Measurements from ENCODE around the gene MACROD2. TPM values are rescaled to one million over a fixed set of nuclear protein-coding genes. Genes with fewer than 3 reads are reported as not detected.

Gene MACROD2
- total RNA-seq, 1 experiment from 2014 or later = 1.4 TPM

- Histone ChIP-seq H3K9me3 (ENCODE audit: low read depth, low read length, poor library complexity, severe bottlenecking) (peaks cover 14% of the 10 kb centered on the region), H3K27me3 (replicated peaks; ENCODE audit: insufficient read depth, low read depth, low read length, poor library complexity) (no peaks in the 10 kb centered on the region), H3K27ac (ENCODE audit: low read depth, low read length, poor library complexity, severe bottlenecking) (no peak overlapping the region), H3K36me3 (ENCODE audit: insufficient read depth, low read length, poor library complexity, severe bottlenecking) (no peaks in the 10 kb centered on the region), H3K4me3 (ENCODE audit: low read depth, low read length, poor library complexity, severe bottlenecking) (no peak overlapping the region), H3K4me1 (ENCODE audit: insufficient read depth, low read length, poor library complexity, severe bottlenecking) (no peaks in the 10 kb centered on the region)
- POLR2A ChIA-PET (ENCODE audit: low non-redundant PET) = no interaction called here
- BruUV-seq (replicated peaks) = no TSS peak
- DNase-seq (ENCODE audit: low spot score) = no peak
- intact Hi-C loops (cut with micrococcal nuclease; ENCODE audit: unreplicated experiment) = no loop called here
- no peak for TF ChIP-seq EZH2 (IDR thresholded peaks at IDR 0.05; ENCODE audit: borderline replicate concordance, low read depth, low read length, poor library complexity, severe bottlenecking)
- TF ChIP-seq, protein P1, sequence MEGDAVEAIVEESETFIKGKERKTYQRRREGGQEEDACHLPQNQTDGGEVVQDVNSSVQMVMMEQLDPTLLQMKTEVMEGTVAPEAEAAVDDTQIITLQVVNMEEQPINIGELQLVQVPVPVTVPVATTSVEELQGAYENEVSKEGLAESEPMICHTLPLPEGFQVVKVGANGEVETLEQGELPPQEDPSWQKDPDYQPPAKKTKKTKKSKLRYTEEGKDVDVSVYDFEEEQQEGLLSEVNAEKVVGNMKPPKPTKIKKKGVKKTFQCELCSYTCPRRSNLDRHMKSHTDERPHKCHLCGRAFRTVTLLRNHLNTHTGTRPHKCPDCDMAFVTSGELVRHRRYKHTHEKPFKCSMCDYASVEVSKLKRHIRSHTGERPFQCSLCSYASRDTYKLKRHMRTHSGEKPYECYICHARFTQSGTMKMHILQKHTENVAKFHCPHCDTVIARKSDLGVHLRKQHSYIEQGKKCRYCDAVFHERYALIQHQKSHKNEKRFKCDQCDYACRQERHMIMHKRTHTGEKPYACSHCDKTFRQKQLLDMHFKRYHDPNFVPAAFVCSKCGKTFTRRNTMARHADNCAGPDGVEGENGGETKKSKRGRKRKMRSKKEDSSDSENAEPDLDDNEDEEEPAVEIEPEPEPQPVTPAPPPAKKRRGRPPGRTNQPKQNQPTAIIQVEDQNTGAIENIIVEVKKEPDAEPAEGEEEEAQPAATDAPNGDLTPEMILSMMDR (conservative IDR thresholded peaks at IDR 0.05; ENCODE audit: low read depth, low read length) = no peak
- CTCF ChIA-PET = no interaction called here
These were observed 1581.1 kb downstream of the MACROD2 start for GRCh38 chr20:15576411-15576810.

DNA sequence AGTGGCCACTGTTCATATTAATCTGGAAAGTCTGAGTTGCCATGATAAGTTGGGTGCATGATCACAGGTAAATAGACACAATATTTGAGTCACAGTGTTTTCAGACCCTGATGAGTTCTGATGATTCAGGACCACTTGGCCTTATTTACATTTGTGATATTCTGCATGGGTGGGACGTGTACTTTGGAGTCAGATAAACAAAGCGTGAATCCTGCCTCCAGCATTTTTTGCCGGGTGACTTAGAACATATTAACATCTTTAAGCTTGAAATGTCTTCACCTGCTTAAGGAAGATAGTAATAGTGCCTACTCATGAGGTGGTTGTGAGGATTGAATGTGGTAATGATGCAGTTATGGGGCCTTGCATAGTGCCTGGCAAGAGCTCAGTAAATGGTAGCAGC is 1582.8 kb downstream of the MACROD2 start:
- no peak overlapping the region for H3K4me3 ChIP-seq (ENCODE audit: low read depth, low read length, poor library complexity, severe bottlenecking)
- H3K9me3 ChIP-seq (ENCODE audit: low read depth, low read length, poor library complexity, severe bottlenecking) = peaks cover 14% of the 10 kb centered on the region
- H3K36me3 ChIP-seq (ENCODE audit: insufficient read depth, low read length, poor library complexity, severe bottlenecking) = no peaks in the 10 kb centered on the region
- no peaks in the 10 kb centered on the region for H3K4me1 ChIP-seq (ENCODE audit: insufficient read depth, low read length, poor library complexity, severe bottlenecking)
- intact Hi-C loops (cut with micrococcal nuclease; ENCODE audit: unreplicated experiment) = no loop called here
- no peak for TF ChIP-seq EZH2 (IDR thresholded peaks at IDR 0.05; ENCODE audit: borderline replicate concordance, low read depth, low read length, poor library complexity, severe bottlenecking)
- TF ChIP-seq, protein P1 (conservative IDR thresholded peaks at IDR 0.05; ENCODE audit: low read depth, low read length) = no peak
- CTCF ChIA-PET = no interaction called here
- BruUV-seq (replicated peaks) = no TSS peak
- no peak for DNase-seq (ENCODE audit: low spot score)
- H3K27ac ChIP-seq (ENCODE audit: low read depth, low read length, poor library complexity, severe bottlenecking) = no peak overlapping the region
- H3K27me3 ChIP-seq (replicated peaks; ENCODE audit: insufficient read depth, low read depth, low read length, poor library complexity) = no peaks in the 10 kb centered on the region
- POLR2A ChIA-PET (ENCODE audit: low non-redundant PET) = no interaction called here

DNA sequence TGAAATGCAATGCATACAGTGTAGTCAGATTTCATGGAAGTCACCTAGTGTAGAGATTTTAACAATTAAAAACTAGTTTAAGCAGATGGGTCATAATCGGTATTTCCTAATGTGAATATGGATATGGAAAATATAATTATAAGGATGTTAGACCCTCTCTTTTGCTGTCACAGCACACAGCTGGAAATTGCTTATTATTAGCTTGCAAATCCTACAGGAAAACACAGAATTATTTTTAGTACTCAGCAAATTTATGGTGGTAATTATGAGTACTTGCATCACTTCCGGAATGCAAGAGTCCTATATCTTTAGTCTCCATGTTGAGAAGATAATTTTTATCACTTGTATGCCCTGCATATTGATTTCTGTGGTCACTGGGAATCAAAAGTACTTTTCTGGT is 1584.4 kb downstream of the MACROD2 start:
- Histone ChIP-seq H3K27me3 (replicated peaks; ENCODE audit: insufficient read depth, low read depth, low read length, poor library complexity) (no peaks in the 10 kb centered on the region), H3K36me3 (ENCODE audit: insufficient read depth, low read length, poor library complexity, severe bottlenecking) (no peaks in the 10 kb centered on the region), H3K9me3 (ENCODE audit: low read depth, low read length, poor library complexity, severe bottlenecking) (peaks cover 5% of the 10 kb centered on the region), H3K4me1 (ENCODE audit: insufficient read depth, low read length, poor library complexity, severe bottlenecking) (no peaks in the 10 kb centered on the region), H3K4me3 (ENCODE audit: low read depth, low read length, poor library complexity, severe bottlenecking) (no peak overlapping the region), H3K27ac (ENCODE audit: low read depth, low read length, poor library complexity, severe bottlenecking) (no peak overlapping the region)
- no peak for TF ChIP-seq EZH2 (IDR thresholded peaks at IDR 0.05; ENCODE audit: borderline replicate concordance, low read depth, low read length, poor library complexity, severe bottlenecking)
- TF ChIP-seq, protein P1 (conservative IDR thresholded peaks at IDR 0.05; ENCODE audit: low read depth, low read length) = no peak
- no TSS peak for BruUV-seq (replicated peaks)
- intact Hi-C loops (cut with micrococcal nuclease; ENCODE audit: unreplicated experiment) = no loop called here
- POLR2A ChIA-PET (ENCODE audit: low non-redundant PET) = no interaction called here
- DNase-seq (ENCODE audit: low spot score) = no peak
- CTCF ChIA-PET = no interaction called here
